Mesodermal cell (in vitro differentiated cells): ENCODE results near the gene APEH.

Source experiments
- H3K27ac ChIP-seq: 2 replicates; pipeline ENCODE4 v1.7.0; 2013; ENCODE audit warnings: mild to moderate bottlenecking, low read depth, low read length, moderate library complexity; ENCODE audit not compliant: severe bottlenecking
- H3K36me3 ChIP-seq: 2 replicates; pipeline ENCODE4 v1.7.1; 2013; ENCODE audit warnings: mild to moderate bottlenecking, low read length, moderate library complexity; ENCODE audit not compliant: control insufficient read depth, insufficient read depth
- H3K4me1 ChIP-seq: one replicate; pipeline ENCODE4 v1.7.1; 2013; ENCODE audit warnings: mild to moderate bottlenecking, low read length; ENCODE audit not compliant: insufficient read depth, control insufficient read depth, poor library complexity, severe bottlenecking
- H3K4me3 ChIP-seq: 2 replicates; pipeline ENCODE4 v1.7.0; 2013; ENCODE audit warnings: low read length, control low read depth, mild to moderate bottlenecking; ENCODE audit not compliant: insufficient read depth, poor library complexity, severe bottlenecking; ENCODE audit errors: extremely low read depth
- H3K9me3 ChIP-seq: 2 replicates; pipeline ENCODE4 v1.7.1; 2013; ENCODE audit warnings: mild to moderate bottlenecking, low read length, moderate library complexity; ENCODE audit not compliant: control insufficient read depth
- WGBS, 2 experiments: methylation state at CpG; one replicate each; pipeline ENCODE4 v1.1.5; 2013; ENCODE audit warnings: missing lambda C conversion rate in 2 of 2; ENCODE audit not compliant: insufficient coverage in 2 of 2; 5-methylcytosine and 5-hydroxymethylcytosine counted together

APEH gene

GRCh38 chr3:49649576-49649975, 24.6 kb upstream of the APEH start:
- no peak overlapping the region for H3K4me3 ChIP-seq
- WGBS, 2 experiments = 80% methylated on average over 1 of the region's 1 CpG; no CpG with 5 or more reads in 1 of the 2 experiments
- H3K36me3 ChIP-seq = no peaks in the 10 kb centered on the region
- H3K27ac ChIP-seq = no peak overlapping the region
- H3K4me1 ChIP-seq = peaks cover 29% of the 10 kb centered on the region
- no peaks in the 10 kb centered on the region for H3K9me3 ChIP-seq

- no peak overlapping the region for H3K4me3 ChIP-seq
Observed at GRCh38 chr3:49650177-49650576, 24.0 kb upstream of the APEH start.

GRCh38 chr3:49650637-49651036, 23.5 kb upstream of the APEH start:
- H3K9me3 ChIP-seq = no peaks in the 10 kb centered on the region
- 84% methylated on average over 6 of the region's 8 CpGs; no CpG with 5 or more reads in 1 of the 2 experiments for WGBS, 2 experiments
- no peak overlapping the region for H3K4me3 ChIP-seq
- no peaks in the 10 kb centered on the region for H3K36me3 ChIP-seq
- no peak overlapping the region for H3K27ac ChIP-seq
- H3K4me1 ChIP-seq = peaks cover 29% of the 10 kb centered on the region

More at GRCh38 chr3:49650177-49650576, 24.0 kb upstream of the APEH start:
- WGBS, 2 experiments = 80 to 100% methylated on average over 1 of the region's 1 CpG
- H3K4me1 ChIP-seq = peaks cover 29% of the 10 kb centered on the region
- H3K27ac ChIP-seq = no peak overlapping the region
- no peaks in the 10 kb centered on the region for H3K36me3 ChIP-seq
- H3K9me3 ChIP-seq = no peaks in the 10 kb centered on the region

- no peak overlapping the region for H3K27ac ChIP-seq
- 92 to 93% methylated on average over 34 of the region's 36 CpGs for WGBS, 2 experiments
- H3K4me1 ChIP-seq = peaks cover 29% of the 10 kb centered on the region
Observed at GRCh38 chr3:49652218-49652902, 21.8 kb upstream of the APEH start.

DNA sequence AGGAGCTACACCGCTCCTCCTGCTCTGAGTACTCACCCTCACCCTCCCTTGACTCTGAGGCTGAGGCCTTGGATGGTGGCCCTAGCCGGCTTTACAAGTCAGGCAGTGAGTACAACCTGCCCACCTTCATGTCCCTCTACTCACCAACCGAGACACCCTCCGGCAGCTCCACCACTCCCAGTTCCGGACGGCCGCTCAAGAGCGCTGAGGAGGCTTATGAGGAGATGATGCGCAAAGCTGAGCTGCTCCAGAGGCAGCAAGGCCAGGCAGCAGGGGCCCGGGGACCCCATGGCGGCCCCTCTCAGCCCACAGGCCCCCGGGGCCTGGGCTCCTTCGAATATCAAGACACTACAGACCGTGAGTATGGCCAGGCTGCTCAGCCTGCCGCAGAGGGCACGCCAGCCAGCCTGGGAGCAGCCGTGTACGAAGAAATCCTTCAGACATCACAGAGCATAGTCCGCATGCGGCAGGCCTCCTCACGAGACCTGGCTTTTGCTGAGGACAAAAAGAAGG, 21.2 kb upstream of the APEH start:
- Histone ChIP-seq H3K4me1 (peaks cover 23% of the 10 kb centered on the region), H3K27ac (no peak overlapping the region), H3K4me3 (no peak overlapping the region), H3K36me3 (no peaks in the 10 kb centered on the region), H3K9me3 (no peaks in the 10 kb centered on the region)
- 90 to 92% methylated on average over 11 to 16 of the region's 21 CpGs for WGBS, 2 experiments

More at GRCh38 chr3:49652218-49652902, 21.8 kb upstream of the APEH start:
- Histone ChIP-seq H3K36me3 (no peaks in the 10 kb centered on the region), H3K9me3 (no peaks in the 10 kb centered on the region), H3K4me3 (no peak overlapping the region)

GRCh38 chr3:49653621-49654020, 20.5 kb upstream of the APEH start:
- Histone ChIP-seq H3K4me3 (no peak overlapping the region), H3K9me3 (no peaks in the 10 kb centered on the region), H3K4me1 (peaks cover 18% of the 10 kb centered on the region), H3K36me3 (no peaks in the 10 kb centered on the region), H3K27ac (no peak overlapping the region)
- WGBS, 2 experiments = 82 to 95% methylated on average over 6 to 8 of the region's 8 CpGs

- H3K4me1 ChIP-seq = peaks cover 11% of the 10 kb centered on the region
Observed at GRCh38 chr3:49654176-49654825, 19.9 kb upstream of the APEH start.

DNA sequence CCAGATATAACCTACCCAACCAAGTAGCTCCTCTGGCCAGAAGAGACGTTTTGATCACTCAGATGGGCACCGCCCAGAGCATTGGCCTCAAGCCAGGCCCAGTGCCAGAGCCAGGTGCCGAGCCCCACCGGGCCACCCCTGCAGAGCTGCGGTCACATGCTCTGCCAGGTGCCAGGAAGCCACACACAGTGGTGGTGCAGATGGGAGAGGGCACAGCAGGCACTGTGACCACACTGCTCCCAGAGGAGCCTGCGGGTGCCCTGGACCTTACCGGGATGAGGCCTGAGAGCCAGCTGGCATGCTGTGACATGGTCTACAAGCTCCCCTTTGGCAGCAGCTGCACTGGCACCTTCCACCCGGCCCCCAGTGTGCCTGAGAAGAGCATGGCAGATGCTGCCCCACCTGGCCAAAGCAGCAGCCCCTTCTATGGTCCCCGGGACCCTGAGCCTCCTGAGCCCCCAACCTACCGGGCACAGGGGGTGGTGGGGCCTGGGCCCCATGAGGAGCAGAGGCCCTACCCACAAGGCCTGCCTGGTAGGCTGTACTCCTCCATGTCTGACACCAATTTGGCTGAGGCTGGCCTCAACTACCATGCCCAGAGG, 19.1 kb upstream of the APEH start:
- Histone ChIP-seq H3K4me1 (peaks cover 5% of the 10 kb centered on the region), H3K9me3 (no peaks in the 10 kb centered on the region), H3K4me3 (no peak overlapping the region), H3K27ac (no peak overlapping the region), H3K36me3 (no peaks in the 10 kb centered on the region)
- 97 to 99% methylated on average over 10 of the region's 10 CpGs for WGBS, 2 experiments

More at GRCh38 chr3:49654176-49654825, 19.9 kb upstream of the APEH start:
- Histone ChIP-seq H3K9me3 (no peaks in the 10 kb centered on the region), H3K4me3 (no peak overlapping the region), H3K36me3 (no peaks in the 10 kb centered on the region), H3K27ac (no peak overlapping the region)
- WGBS, 2 experiments = 90 to 92% methylated on average over 15 to 17 of the region's 17 CpGs

DNA sequence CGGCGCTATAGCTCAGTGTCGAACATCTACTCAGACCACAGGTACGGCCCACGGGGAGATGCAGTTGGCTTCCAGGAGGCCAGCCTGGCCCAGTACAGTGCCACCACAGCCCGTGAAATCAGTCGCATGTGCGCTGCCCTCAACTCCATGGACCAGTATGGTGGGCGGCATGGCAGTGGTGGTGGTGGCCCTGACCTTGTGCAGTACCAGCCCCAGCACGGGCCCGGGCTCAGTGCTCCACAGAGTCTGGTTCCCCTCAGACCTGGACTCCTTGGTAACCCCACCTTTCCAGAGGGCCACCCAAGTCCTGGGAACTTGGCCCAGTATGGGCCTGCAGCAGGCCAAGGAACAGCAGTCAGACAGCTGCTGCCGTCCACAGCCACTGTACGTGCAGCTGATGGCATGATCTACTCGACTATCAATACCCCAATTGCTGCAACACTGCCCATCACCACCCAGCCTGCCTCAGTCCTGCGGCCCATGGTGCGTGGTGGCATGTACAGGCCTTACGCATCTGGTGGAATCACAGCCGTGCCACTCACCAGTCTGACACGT, 18.3 kb upstream of the APEH start:
- Histone ChIP-seq H3K4me1 (no peaks in the 10 kb centered on the region), H3K4me3 (no peak overlapping the region), H3K36me3 (no peaks in the 10 kb centered on the region), H3K9me3 (no peaks in the 10 kb centered on the region), H3K27ac (no peak overlapping the region)
- 94% methylated on average over 17 to 18 of the region's 19 CpGs for WGBS, 2 experiments

DNA sequence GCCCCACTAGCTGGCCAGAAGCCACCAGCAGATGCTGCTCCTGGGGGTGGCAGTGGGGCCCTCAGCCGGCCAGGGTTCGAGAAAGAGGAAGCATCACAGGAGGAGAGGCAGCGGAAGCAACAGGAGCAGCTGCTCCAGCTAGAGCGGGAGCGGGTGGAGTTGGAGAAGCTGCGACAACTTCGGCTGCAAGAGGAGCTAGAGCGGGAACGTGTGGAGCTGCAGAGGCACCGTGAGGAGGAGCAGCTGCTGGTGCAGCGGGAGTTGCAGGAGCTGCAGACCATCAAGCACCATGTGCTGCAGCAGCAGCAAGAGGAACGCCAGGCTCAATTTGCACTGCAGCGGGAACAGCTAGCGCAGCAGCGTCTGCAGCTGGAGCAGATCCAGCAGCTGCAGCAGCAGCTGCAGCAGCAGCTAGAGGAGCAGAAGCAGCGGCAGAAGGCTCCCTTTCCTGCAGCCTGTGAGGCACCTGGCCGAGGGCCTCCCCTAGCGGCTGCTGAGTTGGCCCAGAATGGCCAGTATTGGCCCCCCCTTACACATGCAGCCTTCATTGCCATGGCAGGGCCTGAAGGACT, 17.5 kb upstream of the APEH start:
- no peak overlapping the region for H3K4me3 ChIP-seq
- no peaks in the 10 kb centered on the region for H3K36me3 ChIP-seq
- no peak overlapping the region for H3K27ac ChIP-seq
- H3K4me1 ChIP-seq = no peaks in the 10 kb centered on the region
- no peaks in the 10 kb centered on the region for H3K9me3 ChIP-seq
- 90 to 91% methylated on average over 18 of the region's 18 CpGs for WGBS, 2 experiments
